HepG2 (cell line): ENCODE results near the gene MSMO1. TPM values are rescaled to one million over a fixed set of nuclear protein-coding genes. Genes with fewer than 3 reads are reported as not detected.
A peak's percentile ranks its signal among the peaks of the same experiment; 100 is the strongest.

Experiments used
- ARID2 ChIP-seq: sonication (generic); formaldehyde crosslinking; IDR thresholded peaks from 2 replicates; pipeline ENCODE4 v1.8.1; 2022; ENCODE audit warnings: mild to moderate bottlenecking, missing genetic modification reagents, borderline replicate concordance
- ATF1 ChIP-seq: IDR thresholded peaks from 2 replicates; pipeline ENCODE4 v1.6.1; 2016; ENCODE audit warnings: mild to moderate bottlenecking, control low read depth
- GABPB1 ChIP-seq: IDR thresholded peaks from 2 replicates; pipeline ENCODE4 v1.6.1; 2016; ENCODE audit warnings: mild to moderate bottlenecking, missing genetic modification reagents, moderate library complexity, missing compliant biosample characterization
- IKZF1 ChIP-seq: fragments of 450-650 bp; IDR thresholded peaks from 2 replicates; pipeline ENCODE4 v1.7.1; 2016
- JARID2 ChIP-seq: sonication (generic); formaldehyde crosslinking; IDR thresholded peaks from 2 replicates; pipeline ENCODE4 v1.8.1; 2023; ENCODE audit warnings: missing genetic modification reagents, inconsistent platforms; ENCODE audit not compliant: insufficient replicate concordance
- JUNB ChIP-seq: sonication (generic); formaldehyde crosslinking; IDR thresholded peaks from 2 replicates; pipeline ENCODE4 v1.8.0; 2022; ENCODE audit warnings: missing genetic modification reagents, mild to moderate bottlenecking, borderline replicate concordance
- KMT2B ChIP-seq: IDR thresholded peaks from 2 replicates; pipeline ENCODE4 v1.6.1; 2016; ENCODE audit warnings: missing genetic modification reagents, missing compliant biosample characterization
- MEIS1 ChIP-seq: sonication (generic); formaldehyde crosslinking; IDR thresholded peaks from 2 replicates; pipeline ENCODE4 v1.9.0; 2021; ENCODE audit warnings: mild to moderate bottlenecking, missing genetic modification reagents, moderate library complexity, borderline replicate concordance
- NAIF1 ChIP-seq: sonication (generic); formaldehyde crosslinking; IDR thresholded peaks from 2 replicates; pipeline ENCODE4 v1.5.0; 2020; ENCODE audit warnings: mild to moderate bottlenecking, missing genetic modification reagents, borderline replicate concordance
- RARA ChIP-seq: IDR thresholded peaks from 2 replicates; pipeline ENCODE4 v1.6.1; 2016; ENCODE audit warnings: missing genetic modification reagents, missing compliant biosample characterization
- SIX4 ChIP-seq: sonication (generic); formaldehyde crosslinking; IDR thresholded peaks from 2 replicates; pipeline ENCODE4 v1.4.0; 2020; ENCODE audit warnings: missing genetic modification reagents
- SNAPC2 ChIP-seq: sonication (generic); formaldehyde crosslinking; IDR thresholded peaks from 2 replicates; pipeline ENCODE4 v1.8.1; 2022; ENCODE audit warnings: mild to moderate bottlenecking, missing genetic modification reagents
- SP140L ChIP-seq: sonication (generic); formaldehyde crosslinking; IDR thresholded peaks from 2 replicates; pipeline ENCODE4 v1.4.0; 2020; ENCODE audit warnings: missing genetic modification reagents, borderline replicate concordance
- TOPORS ChIP-seq: sonication (generic); formaldehyde crosslinking; IDR thresholded peaks from 2 replicates; pipeline ENCODE4 v1.8.0; 2023; ENCODE audit warnings: mild to moderate bottlenecking, missing genetic modification reagents
- ZNF224 ChIP-seq: sonication (generic); formaldehyde crosslinking; IDR thresholded peaks from 2 replicates; pipeline ENCODE4 v1.5.0; 2020; ENCODE audit warnings: mild to moderate bottlenecking, missing genetic modification reagents
- ZNF746 ChIP-seq: sonication (generic); formaldehyde crosslinking; IDR thresholded peaks from 2 replicates; pipeline ENCODE4 v1.8.0; 2022; ENCODE audit warnings: mild to moderate bottlenecking, missing genetic modification reagents
- ZNF761 ChIP-seq: sonication (generic); formaldehyde crosslinking; conservative IDR thresholded peaks from 2 replicates; pipeline ENCODE4 v1.4.0; 2020; ENCODE audit warnings: mild to moderate bottlenecking, missing genetic modification reagents
- ZNF777 ChIP-seq: sonication (generic); formaldehyde crosslinking; IDR thresholded peaks from 2 replicates; pipeline ENCODE4 v1.4.0; 2020; ENCODE audit warnings: missing genetic modification reagents
- polyA plus RNA-seq, 8 experiments: library from polyadenylated mRNA; depleted of rRNA in 3 of 8; stranded (reverse) in 7 of 8; unstranded in 1 of 8; fragments of >200 nt; fragmentation: Illumina TruSeq in 4 of 8; extraction: Trizol in 4 of 8; gene quantifications; 2 replicates each; pipeline versions ENCODE4 v1.2.1 to v1.2.3, GENCODE V29; 2011 to 2016; ENCODE audit warnings: low read depth in 4 of 8, missing spikeins in 1 of 8, mixed read lengths in 1 of 8; ENCODE audit not compliant: insufficient read depth in 1 of 8
- total RNA-seq, 5 experiments: library from RNA; depleted of rRNA; stranded (reverse); fragments of >200 nt; fragmentation: Illumina TruSeq; extraction: Trizol; gene quantifications; 2 replicates each; pipeline ENCODE4 v1.2.3, GENCODE V29; 2016; ENCODE audit warnings: low read depth in 1 of 5
- TF ChIP-seq, protein P1 (sequence below): IDR thresholded peaks from 2 replicates; pipeline ENCODE4 v1.6.1; 2016; ENCODE audit warnings: missing compliant biosample characterization, missing genetic modification reagents, borderline replicate concordance
- TF ChIP-seq, protein P2 (sequence below): sonication (generic); formaldehyde crosslinking; IDR thresholded peaks from 2 replicates; pipeline ENCODE4 v1.5.0; 2020; ENCODE audit warnings: missing genetic modification reagents
- TF ChIP-seq, protein P3 (sequence below): sonication (generic); formaldehyde crosslinking; IDR thresholded peaks from 2 replicates; pipeline ENCODE4 v1.4.0; 2020; ENCODE audit warnings: mild to moderate bottlenecking, missing genetic modification reagents, borderline replicate concordance
- TF ChIP-seq, protein P4 (sequence below): sonication (generic); formaldehyde crosslinking; IDR thresholded peaks from 2 replicates; pipeline ENCODE4 v1.8.1; 2023; ENCODE audit warnings: mild to moderate bottlenecking, missing genetic modification reagents
- TF ChIP-seq, protein P5 (sequence below): sonication (generic); formaldehyde crosslinking; conservative IDR thresholded peaks from 2 replicates; pipeline ENCODE4 v1.4.0; 2020; ENCODE audit warnings: missing genetic modification reagents
- TF ChIP-seq, protein P6 (sequence below): sonication (generic); formaldehyde crosslinking; IDR thresholded peaks from 2 replicates; pipeline ENCODE4 v1.5.0; 2020; ENCODE audit warnings: mild to moderate bottlenecking, missing genetic modification reagents, borderline replicate concordance

MSMO1 gene
- total and polyA plus RNA-seq, 2 of the 13 experiments (the other 11 are each of a cell fraction or from before 2014, with no cell fraction given), result 98.1 to 216 TPM

DNA sequence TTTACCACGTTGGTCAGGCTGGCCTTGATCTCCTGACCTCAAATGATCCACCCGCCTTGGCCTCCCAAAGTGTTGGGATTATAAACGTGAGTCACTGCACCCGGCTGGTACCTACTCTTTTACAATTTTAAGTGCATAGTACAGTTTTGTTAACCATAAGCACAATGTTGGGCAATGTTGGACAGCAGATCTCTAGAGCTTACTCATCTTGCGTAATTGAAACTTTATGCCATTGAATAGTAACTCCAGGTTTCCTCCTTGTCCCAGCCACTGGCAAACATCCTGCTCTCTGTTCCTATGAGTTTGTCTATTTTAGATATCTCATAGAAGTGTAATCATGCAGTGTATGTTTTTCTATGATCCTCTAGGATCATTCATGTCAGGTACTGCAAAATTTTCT is 42.1 kb downstream of the MSMO1 start (continued):
- TF ChIP-seq, protein P1, sequence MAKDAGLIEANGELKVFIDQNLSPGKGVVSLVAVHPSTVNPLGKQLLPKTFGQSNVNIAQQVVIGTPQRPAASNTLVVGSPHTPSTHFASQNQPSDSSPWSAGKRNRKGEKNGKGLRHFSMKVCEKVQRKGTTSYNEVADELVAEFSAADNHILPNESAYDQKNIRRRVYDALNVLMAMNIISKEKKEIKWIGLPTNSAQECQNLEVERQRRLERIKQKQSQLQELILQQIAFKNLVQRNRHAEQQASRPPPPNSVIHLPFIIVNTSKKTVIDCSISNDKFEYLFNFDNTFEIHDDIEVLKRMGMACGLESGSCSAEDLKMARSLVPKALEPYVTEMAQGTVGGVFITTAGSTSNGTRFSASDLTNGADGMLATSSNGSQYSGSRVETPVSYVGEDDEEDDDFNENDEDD (CRISPR knock-in tag), result peak; percentile 27; the same call in 1 of the 2 replicates
- TF ChIP-seq ZNF224 (CRISPR knock-in tag) (no peak), SP140L (CRISPR knock-in tag) (no peak), SIX4 (CRISPR knock-in tag) (peak; percentile 96), IKZF1 (no peak), ARID2 (no peak), SNAPC2 (0 out of 2 replicates have a peak, but pooled peaks have one; percentile 51), MEIS1 (peak; percentile 46; the same call in 1 of the 2 replicates), TOPORS (CRISPR knock-in tag) (no peak), ZNF761 (0 out of 2 replicates have a peak, but pooled peaks have one; percentile 42), NAIF1 (CRISPR knock-in tag) (peak; percentile 95), JUNB (CRISPR knock-in tag) (peak; percentile 95), ATF1 (CRISPR knock-in tag) (no peak), GABPB1 (peak; percentile 23; the same call in 1 of the 2 replicates), ZNF777 (CRISPR knock-in tag) (no peak), KMT2B (CRISPR knock-in tag) (peak; percentile 58; the same call in 1 of the 2 replicates), JARID2 (CRISPR knock-in tag) (no peak), ZNF746 (CRISPR knock-in tag) (peak; percentile 47; the same call in 1 of the 2 replicates), RARA (CRISPR knock-in tag) (peak; percentile 89)
- TF ChIP-seq, protein P2, sequence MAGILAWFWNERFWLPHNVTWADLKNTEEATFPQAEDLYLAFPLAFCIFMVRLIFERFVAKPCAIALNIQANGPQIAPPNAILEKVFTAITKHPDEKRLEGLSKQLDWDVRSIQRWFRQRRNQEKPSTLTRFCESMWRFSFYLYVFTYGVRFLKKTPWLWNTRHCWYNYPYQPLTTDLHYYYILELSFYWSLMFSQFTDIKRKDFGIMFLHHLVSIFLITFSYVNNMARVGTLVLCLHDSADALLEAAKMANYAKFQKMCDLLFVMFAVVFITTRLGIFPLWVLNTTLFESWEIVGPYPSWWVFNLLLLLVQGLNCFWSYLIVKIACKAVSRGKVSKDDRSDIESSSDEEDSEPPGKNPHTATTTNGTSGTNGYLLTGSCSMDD (CRISPR knock-in tag), result no peak
- TF ChIP-seq, protein P3, sequence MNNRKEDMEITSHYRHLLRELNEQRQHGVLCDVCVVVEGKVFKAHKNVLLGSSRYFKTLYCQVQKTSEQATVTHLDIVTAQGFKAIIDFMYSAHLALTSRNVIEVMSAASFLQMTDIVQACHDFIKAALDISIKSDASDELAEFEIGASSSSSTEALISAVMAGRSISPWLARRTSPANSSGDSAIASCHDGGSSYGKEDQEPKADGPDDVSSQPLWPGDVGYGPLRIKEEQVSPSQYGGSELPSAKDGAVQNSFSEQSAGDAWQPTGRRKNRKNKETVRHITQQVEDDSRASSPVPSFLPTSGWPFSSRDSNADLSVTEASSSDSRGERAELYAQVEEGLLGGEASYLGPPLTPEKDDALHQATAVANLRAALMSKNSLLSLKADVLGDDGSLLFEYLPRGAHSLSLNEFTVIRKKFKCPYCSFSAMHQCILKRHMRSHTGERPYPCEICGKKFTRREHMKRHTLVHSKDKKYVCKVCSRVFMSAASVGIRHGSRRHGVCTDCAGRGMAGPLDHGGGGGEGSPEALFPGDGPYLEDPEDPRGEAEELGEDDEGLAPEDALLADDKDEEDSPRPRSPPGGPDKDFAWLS (CRISPR knock-in tag), result no peak
- TF ChIP-seq, protein P4, sequence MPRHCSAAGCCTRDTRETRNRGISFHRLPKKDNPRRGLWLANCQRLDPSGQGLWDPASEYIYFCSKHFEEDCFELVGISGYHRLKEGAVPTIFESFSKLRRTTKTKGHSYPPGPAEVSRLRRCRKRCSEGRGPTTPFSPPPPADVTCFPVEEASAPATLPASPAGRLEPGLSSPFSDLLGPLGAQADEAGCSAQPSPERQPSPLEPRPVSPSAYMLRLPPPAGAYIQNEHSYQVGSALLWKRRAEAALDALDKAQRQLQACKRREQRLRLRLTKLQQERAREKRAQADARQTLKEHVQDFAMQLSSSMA, result no peak
- TF ChIP-seq, protein P5, sequence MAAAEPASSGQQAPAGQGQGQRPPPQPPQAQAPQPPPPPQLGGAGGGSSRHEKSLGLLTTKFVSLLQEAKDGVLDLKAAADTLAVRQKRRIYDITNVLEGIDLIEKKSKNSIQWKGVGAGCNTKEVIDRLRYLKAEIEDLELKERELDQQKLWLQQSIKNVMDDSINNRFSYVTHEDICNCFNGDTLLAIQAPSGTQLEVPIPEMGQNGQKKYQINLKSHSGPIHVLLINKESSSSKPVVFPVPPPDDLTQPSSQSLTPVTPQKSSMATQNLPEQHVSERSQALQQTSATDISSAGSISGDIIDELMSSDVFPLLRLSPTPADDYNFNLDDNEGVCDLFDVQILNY (CRISPR knock-in tag), result no peak
- TF ChIP-seq, protein P6, sequence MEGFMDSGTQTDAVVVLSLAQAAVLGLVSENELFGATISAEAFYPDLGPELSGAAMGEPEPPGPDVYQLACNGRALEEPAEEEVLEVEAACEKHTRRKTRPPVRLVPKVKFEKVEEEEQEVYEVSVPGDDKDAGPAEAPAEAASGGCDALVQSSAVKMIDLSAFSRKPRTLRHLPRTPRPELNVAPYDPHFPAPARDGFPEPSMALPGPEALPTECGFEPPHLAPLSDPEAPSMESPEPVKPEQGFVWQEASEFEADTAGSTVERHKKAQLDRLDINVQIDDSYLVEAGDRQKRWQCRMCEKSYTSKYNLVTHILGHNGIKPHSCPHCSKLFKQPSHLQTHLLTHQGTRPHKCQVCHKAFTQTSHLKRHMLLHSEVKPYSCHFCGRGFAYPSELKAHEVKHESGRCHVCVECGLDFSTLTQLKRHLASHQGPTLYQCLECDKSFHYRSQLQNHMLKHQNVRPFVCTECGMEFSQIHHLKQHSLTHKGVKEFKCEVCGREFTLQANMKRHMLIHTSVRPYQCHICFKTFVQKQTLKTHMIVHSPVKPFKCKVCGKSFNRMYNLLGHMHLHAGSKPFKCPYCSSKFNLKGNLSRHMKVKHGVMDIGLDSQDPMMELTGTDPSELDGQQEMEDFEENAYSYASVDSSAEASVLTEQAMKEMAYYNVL (CRISPR knock-in tag), result peak; percentile 89
